ENCODE results near the gene SPN.
"Not testable (repeated sequence)": the region's sequence is repeated elsewhere in the genome, so short reads cannot be mapped to it uniquely, and the experiment has no call there.

Gene SPN

DNA sequence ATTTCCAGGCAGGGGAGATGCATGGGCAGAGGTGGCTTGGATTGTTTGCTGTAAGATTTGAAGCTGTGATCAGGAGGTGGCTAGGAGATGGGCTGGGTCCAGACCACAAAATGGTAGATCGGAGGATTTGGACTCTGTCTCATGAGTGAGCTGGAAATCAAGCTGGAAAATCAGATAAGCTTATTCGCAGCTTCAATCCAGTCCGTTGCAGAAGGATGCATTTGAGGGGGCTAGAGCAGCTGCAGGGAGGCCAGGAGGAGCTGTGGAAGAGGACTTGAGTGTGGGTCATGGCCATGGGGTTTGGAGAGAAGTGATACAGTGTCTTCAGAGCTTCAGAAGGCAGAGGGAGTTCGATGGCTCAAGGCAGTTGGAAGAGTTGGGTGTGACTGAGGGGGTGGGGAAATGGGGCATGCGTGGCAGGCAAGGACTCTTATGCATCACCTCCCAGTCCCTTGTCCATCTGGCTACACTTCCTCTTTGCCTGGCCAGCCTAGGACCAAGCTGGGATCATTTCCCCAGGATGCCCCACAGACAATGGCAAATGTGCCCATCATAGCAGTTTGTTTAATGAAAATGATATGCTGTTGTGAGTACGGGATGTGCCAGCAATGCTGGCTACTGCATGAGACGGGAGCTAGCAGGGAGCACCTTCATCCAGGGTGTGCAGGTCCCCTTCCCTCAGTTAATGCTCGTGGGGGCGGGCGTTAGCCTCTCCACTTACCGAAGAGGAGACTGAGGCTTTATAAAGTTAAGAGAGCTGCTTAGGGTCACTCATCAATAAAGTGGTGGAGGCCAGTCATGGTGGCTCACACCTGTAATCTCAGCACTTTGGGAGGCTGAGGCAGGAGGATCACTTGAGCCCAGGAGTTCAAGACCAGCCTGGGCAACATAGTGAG, 36.5 kb downstream of the SPN start:
- in situ Hi-C loops (cut with MboI; ENCODE audit: low sequenced_read_pairs), result no loop called here

DNA sequence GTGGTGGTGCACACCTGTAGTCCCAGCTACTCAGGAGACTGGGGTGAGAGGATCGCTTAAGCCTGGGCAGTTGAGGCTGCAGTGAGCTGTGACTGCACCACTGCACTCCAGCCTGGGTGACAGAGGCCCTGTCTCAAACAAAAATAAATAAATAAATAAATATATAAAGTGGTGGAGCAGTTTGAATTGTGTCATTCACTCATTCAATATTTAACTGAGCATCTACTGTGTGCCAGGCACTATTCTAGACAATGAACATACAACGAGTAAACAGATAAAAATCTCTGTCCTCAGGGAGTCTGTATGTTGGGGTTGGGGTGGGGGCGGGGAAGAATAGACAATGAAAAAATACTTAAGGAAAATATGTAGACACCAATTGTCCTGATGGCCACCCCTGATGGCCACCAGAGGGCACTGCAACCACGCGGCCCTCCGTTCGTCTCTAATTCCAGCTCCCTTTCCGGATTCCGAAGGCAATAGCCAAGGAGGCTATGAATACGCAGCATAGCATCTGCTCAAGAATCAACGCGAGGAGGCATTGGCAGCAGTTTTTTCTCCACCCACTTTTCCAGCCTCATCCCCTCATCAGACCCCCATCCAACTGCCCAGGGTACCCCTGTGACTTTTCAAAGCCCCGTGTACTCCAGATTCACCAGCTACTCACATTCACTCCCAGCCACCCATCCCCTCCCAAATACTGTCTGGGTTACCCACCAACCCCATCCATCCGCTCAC, 37.4 kb downstream of the SPN start:
- in situ Hi-C loops (cut with MboI; ENCODE audit: low sequenced_read_pairs), result no loop called here

DNA sequence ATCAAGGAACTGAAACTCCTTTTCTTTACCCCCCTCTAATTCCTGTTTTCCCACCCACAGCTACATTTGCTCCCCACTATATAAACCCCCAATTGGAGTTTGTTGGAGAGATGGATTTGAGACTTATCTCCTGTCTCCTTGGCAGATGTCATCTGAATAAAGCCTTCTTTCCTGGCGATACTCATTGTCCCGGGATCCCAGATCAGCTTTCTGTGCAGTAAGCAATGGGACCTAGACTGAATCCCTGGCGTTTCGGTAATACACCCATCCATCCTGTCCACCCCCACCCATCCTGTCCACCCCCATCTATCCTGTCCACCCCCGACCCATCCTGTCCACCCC, 38.1 kb downstream of the SPN start:
- in situ Hi-C loops (cut with MboI; ENCODE audit: low sequenced_read_pairs), result no loop called here

DNA sequence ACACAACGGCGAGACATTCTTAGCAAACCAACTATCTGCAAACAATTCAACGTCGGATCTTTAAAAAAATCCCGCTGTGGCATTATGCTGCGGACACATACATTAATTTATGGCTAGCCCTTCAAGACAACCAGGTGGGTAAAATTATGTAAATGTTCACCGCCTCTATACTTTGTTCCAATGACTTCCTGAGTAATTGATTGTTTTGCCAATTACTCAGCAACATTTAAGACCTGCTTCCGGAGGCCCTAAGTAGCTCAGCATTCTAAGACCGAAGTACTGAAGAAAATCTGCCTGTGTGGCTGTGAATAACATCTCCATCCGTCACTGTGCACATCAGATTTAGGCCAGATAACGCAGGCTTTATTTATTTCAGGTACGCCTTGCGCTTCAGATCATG, 39.2 kb downstream of the SPN start:
- in situ Hi-C loops (cut with MboI; ENCODE audit: low sequenced_read_pairs), result no loop called here

DNA sequence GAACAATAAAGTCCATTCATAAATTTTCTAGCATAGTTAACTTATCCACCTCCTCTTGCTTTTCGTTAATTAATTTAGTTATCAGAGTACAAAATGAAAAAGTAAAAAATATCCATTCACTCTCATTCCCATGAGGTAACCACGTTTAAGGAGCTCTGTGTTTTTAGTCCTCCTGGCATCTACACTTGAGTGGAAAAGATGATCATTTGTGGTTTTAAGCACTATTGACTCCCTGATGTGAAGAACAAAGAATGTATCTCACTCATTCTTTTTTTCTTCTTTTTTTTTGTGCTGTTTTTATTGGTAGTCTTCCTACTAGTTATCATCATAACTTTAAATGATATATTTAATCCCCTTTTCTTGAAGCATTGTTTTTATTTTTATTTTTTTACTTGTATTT, 42.0 kb downstream of the SPN start:
- in situ Hi-C loops (cut with MboI; ENCODE audit: low sequenced_read_pairs), result no loop called here

DNA sequence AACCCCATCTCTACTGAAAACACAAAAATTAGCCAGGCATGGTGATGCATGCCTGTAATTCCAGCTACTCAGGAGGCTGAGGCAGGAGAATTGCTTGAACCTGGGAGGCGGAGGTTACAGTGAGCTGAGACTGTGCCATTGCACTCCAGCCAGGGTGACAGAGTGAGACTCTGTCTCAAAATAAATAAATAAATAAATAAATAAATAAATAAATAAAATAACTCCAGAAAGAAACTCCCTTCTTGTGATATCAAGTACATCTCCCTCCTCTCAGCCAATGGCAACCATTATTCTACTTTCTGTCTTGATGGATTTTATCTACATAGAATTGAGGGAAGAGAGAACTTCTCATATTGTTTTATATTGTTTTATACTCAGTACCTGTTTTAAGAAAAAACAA, 44.1 kb downstream of the SPN start:
- in situ Hi-C loops (cut with MboI; ENCODE audit: low sequenced_read_pairs), result not testable (repeated sequence)

DNA sequence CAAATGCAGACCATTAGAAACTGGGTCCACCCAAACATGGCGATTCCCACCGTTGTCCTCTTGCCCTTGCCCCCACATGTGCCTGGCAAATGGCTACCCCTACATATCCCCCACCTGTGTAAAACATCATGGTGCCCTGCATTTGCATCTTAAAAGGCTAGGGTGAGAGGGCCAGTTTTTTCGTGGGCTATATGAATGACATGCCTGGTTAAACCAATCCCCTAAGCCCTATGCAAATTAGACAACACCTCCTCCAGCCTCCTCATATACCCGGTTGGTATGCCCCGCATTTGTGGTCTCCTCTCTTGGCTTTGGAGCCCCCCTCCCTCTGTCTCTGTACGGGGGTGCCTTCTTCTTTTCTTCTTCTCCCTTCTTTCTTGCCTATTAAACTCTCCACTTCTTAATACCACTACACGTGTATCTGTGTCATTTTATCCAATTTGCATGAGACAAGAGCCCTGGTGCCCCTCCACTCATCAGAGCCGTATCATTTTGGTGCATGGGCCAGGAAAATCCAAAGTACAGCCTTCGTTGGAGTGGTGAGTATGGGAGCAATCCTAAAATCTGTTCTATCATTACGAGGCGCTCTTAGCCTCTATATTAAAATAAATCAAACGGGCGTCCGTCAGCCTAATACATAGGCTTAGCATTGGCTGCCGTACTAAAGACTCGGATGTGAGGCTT, 46.0 kb downstream of the SPN start:
- in situ Hi-C loops (cut with MboI; ENCODE audit: low sequenced_read_pairs), result no loop called here

DNA sequence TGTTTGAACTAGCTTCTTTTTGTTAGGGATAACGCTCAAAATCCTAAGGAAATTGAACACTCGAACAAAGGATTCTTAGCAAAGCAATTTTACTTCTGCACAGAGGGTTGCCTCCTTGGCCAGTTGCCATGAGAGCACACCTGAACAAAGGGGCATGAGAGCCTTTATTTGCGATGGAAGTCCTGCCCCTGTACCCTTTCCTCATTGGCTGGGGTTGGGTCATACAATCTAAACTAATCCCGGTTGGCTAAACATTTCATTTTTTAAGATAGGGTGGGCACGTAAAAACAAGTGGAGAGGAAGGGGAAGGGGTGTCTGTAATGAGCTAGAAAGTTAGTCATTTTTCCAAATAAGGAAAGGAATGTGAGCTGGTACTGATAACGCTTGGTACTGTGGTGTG, 46.6 kb downstream of the SPN start:
- in situ Hi-C loops (cut with MboI; ENCODE audit: low sequenced_read_pairs), result not testable (repeated sequence)

DNA sequence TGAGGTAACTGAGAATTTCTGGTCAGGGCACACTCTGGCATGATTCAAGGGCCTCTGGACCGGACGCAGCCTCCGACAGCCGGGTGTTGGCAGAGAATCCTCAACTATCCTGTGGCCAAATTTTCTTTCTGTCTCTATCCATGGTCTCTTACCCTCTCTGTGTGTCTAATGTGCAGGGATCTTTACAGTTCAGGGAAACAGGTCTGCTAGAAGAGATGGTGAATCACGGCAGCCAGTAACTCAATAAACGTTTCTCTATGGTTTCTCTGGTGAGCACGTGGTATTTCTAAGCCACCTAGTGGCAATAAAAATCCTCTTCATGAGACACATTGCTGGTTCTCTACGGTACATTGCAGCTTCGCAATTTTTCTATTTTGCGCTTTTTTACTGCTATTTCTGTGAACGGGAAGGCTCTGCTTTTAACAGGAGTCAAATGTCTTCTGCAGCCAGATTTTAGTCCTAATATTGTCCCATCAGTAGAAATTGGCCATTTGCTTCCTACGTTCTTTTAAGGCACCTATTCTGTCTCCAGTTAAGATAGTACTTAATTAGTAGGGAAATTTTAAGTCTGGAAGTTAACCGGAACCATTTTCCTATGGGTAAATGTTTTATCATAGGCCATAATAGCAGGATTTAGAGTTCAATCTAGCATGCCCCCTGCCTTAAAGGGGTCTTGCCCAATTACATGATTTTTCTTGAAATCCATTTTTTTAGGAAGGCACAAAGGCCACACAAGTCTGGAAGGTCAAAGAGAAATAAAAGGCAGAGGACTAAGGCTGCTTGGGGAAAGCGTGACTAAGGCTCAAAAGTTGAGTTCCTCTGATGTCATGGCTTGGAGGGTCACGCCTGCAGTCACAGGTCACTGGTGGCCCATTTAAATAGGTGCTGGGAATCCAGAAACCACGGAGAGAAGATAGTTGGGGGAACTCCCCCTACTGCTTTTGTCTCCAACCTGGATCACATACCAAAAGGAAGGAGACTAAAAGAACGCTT, 47.5 kb downstream of the SPN start:
- in situ Hi-C loops (cut with MboI; ENCODE audit: low sequenced_read_pairs), result no loop called here

DNA sequence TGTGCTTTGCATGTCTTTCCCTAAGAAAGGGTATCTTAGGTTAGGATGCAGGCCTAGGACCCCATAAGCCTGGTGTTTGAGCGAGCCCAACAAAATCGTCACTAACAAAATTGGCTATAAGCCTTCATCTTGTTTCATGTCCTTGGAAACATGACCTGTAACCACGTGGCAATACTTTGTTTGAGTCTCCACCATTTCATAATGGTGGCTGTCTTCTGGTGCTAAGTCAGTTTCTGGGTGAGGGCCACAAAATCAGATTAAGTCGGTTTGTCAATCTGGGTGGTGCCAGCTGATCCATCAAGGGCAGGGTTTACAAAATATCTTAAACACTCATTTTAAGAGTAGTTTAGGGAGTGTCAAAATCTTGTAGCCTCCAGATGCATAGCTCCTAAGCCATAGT, 49.8 kb downstream of the SPN start:
- in situ Hi-C loops (cut with MboI; ENCODE audit: low sequenced_read_pairs), result no loop called here

DNA sequence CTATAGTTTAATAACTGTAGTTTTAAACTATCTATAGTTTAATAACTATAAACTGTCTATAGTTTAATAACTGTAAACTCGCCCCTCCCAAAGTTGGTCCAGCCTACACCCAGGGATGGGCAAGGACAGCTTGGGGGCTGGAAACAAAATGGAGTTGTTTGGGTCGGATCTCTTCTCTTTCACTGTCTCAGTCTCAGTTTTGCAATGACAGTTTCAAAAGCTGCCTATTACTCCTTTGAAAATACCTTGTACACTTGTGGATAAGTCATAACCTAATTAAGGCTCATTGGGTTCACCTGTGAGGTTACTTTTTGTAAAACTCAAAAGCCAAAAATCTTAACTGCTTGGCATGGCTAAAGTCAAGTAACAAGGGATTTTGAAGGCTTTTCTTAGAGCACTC, 51.3 kb downstream of the SPN start:
- in situ Hi-C loops (cut with MboI; ENCODE audit: low sequenced_read_pairs), result no loop called here

DNA sequence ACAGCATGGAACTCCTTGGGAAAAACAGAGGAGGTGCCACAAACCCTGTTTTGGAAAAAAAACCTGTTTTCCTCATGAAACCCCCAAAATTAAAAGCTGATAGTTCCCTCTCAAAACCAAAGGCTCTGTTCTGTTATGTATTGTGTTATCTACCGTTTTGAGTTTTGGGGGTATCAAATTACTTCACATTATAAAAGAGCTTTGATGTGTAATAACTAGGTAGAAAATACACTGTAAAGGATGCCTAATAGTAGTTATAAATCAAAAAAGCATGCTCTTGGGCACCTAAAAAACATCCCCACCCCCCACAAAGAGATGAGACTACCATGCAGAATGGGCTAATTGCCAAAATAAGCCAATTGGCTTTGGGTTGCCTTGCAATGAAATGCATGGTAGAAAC, 51.9 kb downstream of the SPN start:
- in situ Hi-C loops (cut with MboI; ENCODE audit: low sequenced_read_pairs), result no loop called here

DNA sequence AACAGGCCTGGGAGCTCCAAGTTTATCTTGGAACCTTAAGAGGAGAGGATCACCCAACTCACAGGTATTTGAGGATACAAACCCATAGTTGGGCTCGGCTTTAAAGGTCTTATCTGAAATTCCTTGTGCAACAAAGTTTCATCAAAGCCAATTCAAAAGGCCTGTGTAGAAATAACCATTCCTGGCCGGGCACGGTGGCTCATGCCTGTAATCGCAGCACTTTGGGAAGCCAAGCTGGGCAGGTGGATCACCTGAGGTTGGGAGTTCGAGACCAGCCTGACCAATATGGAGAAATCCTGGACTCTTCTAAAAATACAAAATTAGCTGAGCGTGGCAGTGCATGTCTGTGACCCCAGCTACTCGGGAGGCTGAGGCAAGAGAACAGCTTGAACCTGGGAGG, 54.1 kb downstream of the SPN start:
- in situ Hi-C loops (cut with MboI; ENCODE audit: low sequenced_read_pairs), result no loop called here

DNA sequence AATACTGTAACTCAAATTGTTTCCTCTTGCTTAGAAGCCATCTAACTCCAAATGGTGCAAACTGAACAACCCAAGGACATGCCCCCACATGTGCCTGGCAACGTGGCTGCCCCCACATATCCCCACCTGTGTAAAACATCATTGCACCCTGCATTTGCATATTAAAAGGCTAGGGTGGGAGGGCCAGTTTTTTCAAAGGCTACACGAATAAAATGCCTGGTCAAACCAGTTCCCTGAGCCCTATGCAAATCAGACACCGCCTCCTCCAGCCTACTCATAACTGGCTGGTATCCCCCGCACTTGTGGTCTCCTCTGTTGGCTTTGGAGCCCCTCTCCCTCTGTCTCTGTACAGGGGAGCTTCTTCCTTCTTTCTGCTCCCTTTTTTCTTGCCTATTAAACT, 56.0 kb downstream of the SPN start:
- in situ Hi-C loops (cut with MboI; ENCODE audit: low sequenced_read_pairs), result no loop called here
